Left lung (tissue), 10 donors: ENCODE results near the gene FOS. TPM values are rescaled to one million over a fixed set of nuclear protein-coding genes. Genes with fewer than 3 reads are reported as not detected.

Source experiments
- ATAC-seq: fragments of 200-7000 bp; cut with Tn5 transposase; one replicate; pipeline ENCODE4 v1.9.1; 2020; ENCODE audit warnings: moderate library complexity
- DNase-seq, 4 donors: peaks; one replicate each; pipeline ENCODE4 v3.0.0-alpha.2; 2013 to 2020
- H3K27ac ChIP-seq, 2 donors: fragments of 200-600 bp; sonication (generic) in 1 of 2; one replicate each; pipeline versions ENCODE4 v1.5.0 to v1.8.0; 2020 to 2021
- H3K27me3 ChIP-seq, 2 donors: fragments of 200-600 bp; sonication (generic) in 1 of 2; one replicate each; pipeline versions ENCODE4 v1.5.0 to v1.8.0; 2020 to 2021
- H3K36me3 ChIP-seq, 2 donors: fragments of 200-600 bp; sonication (generic) in 1 of 2; one replicate each; pipeline versions ENCODE4 v1.5.0 to v1.8.0; 2020 to 2021
- H3K4me1 ChIP-seq, 2 donors: fragments of 200-600 bp; one replicate each; pipeline ENCODE4 v1.8.0; 2021
- H3K4me3 ChIP-seq, 2 donors: fragments of 200-600 bp; sonication (generic) in 1 of 2; one replicate each; pipeline versions ENCODE4 v1.5.0 to v1.8.0; 2020 to 2021; ENCODE audit warnings: mild to moderate bottlenecking in 1 of 2
- H3K9me3 ChIP-seq, 2 donors: fragments of 200-600 bp; sonication (generic) in 1 of 2; one replicate each; pipeline versions ENCODE4 v1.5.0 to v1.8.0; 2020 to 2021
- CTCF ChIP-seq, 2 donors: fragments of 200-600 bp; sonication (generic) in 1 of 2; IDR thresholded peaks; one replicate each; pipeline versions ENCODE4 v1.5.0 to v1.8.0; 2021; ENCODE audit warnings: antibody characterized with exemption in 2 of 2
- intact Hi-C, 2 donors: fragments of 100-400 bp; cut with DNase I; formaldehyde crosslinking; loops; one replicate each; pipeline versions ENCODE4 v1.11.2 to v1.14.2; 2022
- polyA plus RNA-seq, 6 donors: library from polyadenylated mRNA; unstranded; fragments of 120-200 nt; gene quantifications; one replicate each; pipeline ENCODE4 v1.2.1, GENCODE V29; 2013; ENCODE audit not compliant: insufficient read length in 6 of 6
- total RNA-seq, 2 donors: library from RNA; stranded (reverse); fragmentation: NEBNext Ultra II Directional; extraction: Animal tissue kit (Norgen Biotek cat#: 25700); gene quantifications; one replicate each; pipeline ENCODE4 v1.2.1, GENCODE V29; 2021
- donor health status: DM: no; HTN: yes; CAD: no.
- donor health status: DM: no; HTN: no; CAD: no.

The FOS gene
- total and polyA plus RNA-seq, 8 donors = 57.9 to 3,242 (median 701) TPM

GRCh38 chr14:75258079-75258802 lies 20.4 kb upstream of the FOS start:
- peaks cover 11 to 27% of the 10 kb centered on the region in 2 donors for H3K4me1 ChIP-seq
- intact Hi-C loops = no loop called here
- TF ChIP-seq CTCF (IDR thresholded peaks at IDR 0.05) = no peak

GRCh38 chr14:75258803-75259509 lies 19.7 kb upstream of the FOS start:
- DNase-seq (peak; percentile 100), ATAC-seq (peak; percentile 94)
- H3K27me3 ChIP-seq = no peaks in the 10 kb centered on the region
- H3K27ac ChIP-seq = peak overlapping the region; percentile 95 to 99
- intact Hi-C loops = no loop called here
- H3K4me1 ChIP-seq = peaks cover 11 to 27% of the 10 kb centered on the region in 2 donors
- H3K4me3 ChIP-seq = peak overlapping the region; percentile 15 to 19
- no peak for TF ChIP-seq CTCF (IDR thresholded peaks at IDR 0.05)
- H3K36me3 ChIP-seq = no peaks in the 10 kb centered on the region
- H3K9me3 ChIP-seq = no peaks in the 10 kb centered on the region

More at GRCh38 chr14:75258079-75258802, 20.4 kb upstream of the FOS start:
- Histone ChIP-seq H3K27ac (peak overlapping the region; percentile 95 to 99), H3K27me3 (no peaks in the 10 kb centered on the region), H3K36me3 (no peaks in the 10 kb centered on the region), H3K4me3 (peak overlapping the region; percentile 5 to 19), H3K9me3 (no peaks in the 10 kb centered on the region)
- DNase-seq = peak in 3 of 4 donors; percentile 71 to 86 (median 71)
- ATAC-seq = peak; percentile 18

GRCh38 chr14:75259510-75259855 lies 19.1 kb upstream of the FOS start:
- Histone ChIP-seq H3K27me3 (no peaks in the 10 kb centered on the region), H3K4me1 (peaks cover 11 to 27% of the 10 kb centered on the region in 2 donors), H3K36me3 (no peaks in the 10 kb centered on the region), H3K9me3 (no peaks in the 10 kb centered on the region), H3K27ac (peak overlapping the region; percentile 95 to 99), H3K4me3 (peak overlapping the region; percentile 15 to 19)
- TF ChIP-seq CTCF (IDR thresholded peaks at IDR 0.05) = no peak
- DNase-seq (no peak), ATAC-seq (peak; percentile 6)
- intact Hi-C loops = no loop called here

GRCh38 chr14:75260025-75260763 lies 18.4 kb upstream of the FOS start:
- Histone ChIP-seq H3K9me3 (no peaks in the 10 kb centered on the region), H3K27ac (peak overlapping the region; percentile 95 to 99), H3K27me3 (no peaks in the 10 kb centered on the region), H3K36me3 (no peaks in the 10 kb centered on the region), H3K4me1 (peaks cover 7 to 22% of the 10 kb centered on the region in 2 donors), H3K4me3 (no peak overlapping the region)
- ATAC-seq (no peak), DNase-seq (no peak)
- intact Hi-C loops = no loop called here
- no peak for TF ChIP-seq CTCF (IDR thresholded peaks at IDR 0.05)

GRCh38 chr14:75261820-75262219 lies 16.8 kb upstream of the FOS start:
- H3K27ac ChIP-seq = no peak overlapping the region
- H3K27me3 ChIP-seq = no peaks in the 10 kb centered on the region
- no peaks in the 10 kb centered on the region for H3K36me3 ChIP-seq
- TF ChIP-seq CTCF (IDR thresholded peaks at IDR 0.05) = no peak
- H3K4me3 ChIP-seq = no peak overlapping the region
- ATAC-seq = no peak
- no peak for DNase-seq
- intact Hi-C loops = no loop called here
- peaks cover 7 to 17% of the 10 kb centered on the region in 2 donors for H3K4me1 ChIP-seq
- H3K9me3 ChIP-seq = no peaks in the 10 kb centered on the region
